CD4-positive, alpha-beta memory T cell (primary cell): Measurements from ENCODE around the gene LEFTY1. TPM values are rescaled to one million over a fixed set of nuclear protein-coding genes. Genes with fewer than 3 reads are reported as not detected.
"Not testable (repeated sequence)": the region's sequence is repeated elsewhere in the genome, so short reads cannot be mapped to it uniquely, and the experiment has no call there.

Source experiments
- CTCF ChIA-PET: fragments of 350-600 bp; sonication (Branson Sonifier 250); formaldehyde crosslinking; loops from one replicate; lab custom pipeline; 2021; ENCODE audit warnings: inconsistent platforms; ENCODE audit not compliant: partially characterized antibody; lab: Charles Lee
- POLR2A ChIA-PET: fragments of 350-600 bp; sonication (Branson Sonifier 250); formaldehyde crosslinking; loops from one replicate; lab custom pipeline; 2021; ENCODE audit not compliant: partially characterized antibody; lab: Charles Lee
- DNase-seq, 5 donors: peaks; one replicate each; pipeline versions ENCODE4 v3.0.0 to v3.0.0-alpha.2; 2020 to 2022; ENCODE audit warnings: mixed read lengths in 1 of 5
- H3K27ac ChIP-seq: one replicate; pipeline ENCODE4 v1.7.0; 2013; ENCODE audit warnings: low read depth, low read length
- H3K27me3 ChIP-seq: 2 replicates; pipeline ENCODE4 v1.7.0; 2013; ENCODE audit warnings: mild to moderate bottlenecking, low read length, moderate library complexity; ENCODE audit not compliant: insufficient read depth
- H3K36me3 ChIP-seq: 2 replicates; pipeline ENCODE4 v1.7.0; 2013; ENCODE audit warnings: mild to moderate bottlenecking, low read length, moderate library complexity; ENCODE audit not compliant: insufficient read depth
- H3K4me1 ChIP-seq: 2 replicates; pipeline ENCODE4 v1.7.0; 2013; ENCODE audit warnings: mild to moderate bottlenecking, low read length, moderate library complexity; ENCODE audit not compliant: insufficient read depth
- H3K4me3 ChIP-seq, 2 donors: one replicate each; pipeline ENCODE4 v1.7.0; 2013; ENCODE audit warnings: low read length in 2 of 2, mild to moderate bottlenecking in 1 of 2
- H3K9me3 ChIP-seq, 2 donors: one replicate each; pipeline ENCODE4 v1.7.0; 2013; ENCODE audit warnings: low read length in 2 of 2, control low read depth in 1 of 2; ENCODE audit not compliant: control insufficient read depth in 1 of 2
- H3K27ac Mint-ChIP-seq, 7 donors: one replicate each; pipeline ENCODE4 v1.8.0; 2020 to 2021; ENCODE audit warnings: mixed read lengths in 7 of 7, mild to moderate bottlenecking in 6 of 7, inconsistent platforms in 3 of 7, moderate library complexity in 3 of 7
- H3K27me3 Mint-ChIP-seq, 2 donors: one replicate each; pipeline ENCODE4 v1.8.0; 2020 to 2021; ENCODE audit warnings: mixed read lengths in 2 of 2
- H3K36me3 Mint-ChIP-seq, 2 donors: one replicate each; pipeline ENCODE4 v1.8.0; 2020 to 2021; ENCODE audit warnings: mixed read lengths in 2 of 2, inconsistent platforms in 1 of 2, mild to moderate bottlenecking in 1 of 2
- H3K4me1 Mint-ChIP-seq, 4 donors: one replicate each; pipeline ENCODE4 v1.8.0; 2020 to 2021; ENCODE audit warnings: mixed read lengths in 4 of 4, mild to moderate bottlenecking in 1 of 4
- H3K4me3 Mint-ChIP-seq, 8 donors: one replicate each; pipeline ENCODE4 v1.8.0; 2020 to 2021; ENCODE audit warnings: mixed read lengths in 8 of 8, mild to moderate bottlenecking in 7 of 8, moderate library complexity in 6 of 8, inconsistent platforms in 3 of 8
- H3K9me3 Mint-ChIP-seq, 8 donors: one replicate each; pipeline ENCODE4 v1.8.0; 2020 to 2021; ENCODE audit warnings: mixed read lengths in 8 of 8, mild to moderate bottlenecking in 5 of 8, inconsistent platforms in 3 of 8, moderate library complexity in 1 of 8
- intact Hi-C: fragments of 100-400 bp; cut with micrococcal nuclease; formaldehyde crosslinking; loops from one replicate; pipeline ENCODE4 v1.15.1; 2023
- polyA plus RNA-seq, 2 donors: library from polyadenylated mRNA; unstranded; fragments of 300-500 nt; fragmentation: Illumina TruSeq; gene quantifications; one replicate each; pipeline ENCODE4 v1.2.3, GENCODE V29; 2021
- total RNA-seq, 2 experiments: library from RNA; stranded (reverse); gene quantifications; one replicate each; pipeline ENCODE4 v1.2.3, GENCODE V29; 2021

The LEFTY1 gene
- total and polyA plus RNA-seq, 4 experiments from 2014 or later, result 0.55 to 0.75 TPM; not detected in 2

- DNase-seq, result no peak
- POLR2A ChIA-PET, result interaction anchor here (0.6 to 22.5 kb wide), 5 partner anchors 7 to 113 kb away, joined by 3 to 730 read pairs (median 8); partner anchors contain the start of genes SDE2, SRP9 and TMEM63A
- intact Hi-C loops, result no loop called here
- Histone ChIP-seq H3K4me1 (peaks cover 11% of the 10 kb centered on the region), H3K9me3 (no peaks in the 10 kb centered on the region), H3K27me3 (no peaks in the 10 kb centered on the region), H3K36me3 (no peaks in the 10 kb centered on the region), H3K27ac (no peak overlapping the region), H3K4me3 (no peak overlapping the region)
- CTCF ChIA-PET, result interaction anchor here (3.9 kb wide), 1 partner anchor 8 kb away, joined by 16 read pairs; the partner anchor contains the start of gene TMEM63A
- Mint-ChIP-seq H3K4me1 (peaks cover 4 to 27% (median 14%) of the 10 kb centered on the region in 4 donors), H3K9me3 (no peaks in the 10 kb centered on the region), H3K4me3 (no peak overlapping the region), H3K36me3 (no peaks in the 10 kb centered on the region), H3K27ac (peak overlapping the region in 2 of 7 donors; percentile 57 to 68), H3K27me3 (no peaks in the 10 kb centered on the region)
These were observed 1.6 kb upstream of the LEFTY1 start for GRCh38 chr1:225890346-225891228.

DNA sequence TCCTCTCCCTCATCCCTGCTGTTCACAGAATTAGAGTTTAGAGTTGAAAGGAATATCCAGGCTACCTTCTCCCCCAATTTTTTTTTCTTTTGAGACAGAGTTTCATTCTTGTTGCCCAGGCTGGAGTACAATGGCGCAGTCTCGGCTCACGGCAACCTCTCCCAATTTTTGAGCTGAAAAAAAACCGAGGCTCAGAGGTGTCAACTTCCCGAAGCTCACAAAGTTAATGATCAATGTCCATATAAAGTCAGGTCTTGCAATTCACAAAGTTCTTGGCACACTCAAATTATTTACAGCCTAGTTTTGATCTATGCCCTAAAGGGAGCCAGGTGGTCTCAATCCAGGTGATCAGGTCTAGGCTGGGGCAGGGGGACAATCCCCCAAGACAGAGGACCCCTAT, 797 bp upstream of the LEFTY1 start:
- no peak for DNase-seq
- Histone ChIP-seq H3K27ac (no peak overlapping the region), H3K36me3 (no peaks in the 10 kb centered on the region), H3K4me1 (peaks cover 10% of the 10 kb centered on the region), H3K27me3 (no peaks in the 10 kb centered on the region), H3K9me3 (no peaks in the 10 kb centered on the region), H3K4me3 (no peak overlapping the region)
- Mint-ChIP-seq H3K27ac (no peak overlapping the region), H3K36me3 (no peaks in the 10 kb centered on the region), H3K27me3 (no peaks in the 10 kb centered on the region), H3K9me3 (no peaks in the 10 kb centered on the region), H3K4me1 (peaks cover 4 to 25% (median 14%) of the 10 kb centered on the region in 4 donors), H3K4me3 (no peak overlapping the region)
- ChIA-PET POLR2A (interaction anchor here (0.9 to 22.5 kb wide), 4 partner anchors 8 to 110 kb away, joined by 3 to 730 read pairs (median 16); partner anchors contain the start of genes SDE2 and TMEM63A), CTCF (interaction anchor here (1.0 to 3.9 kb wide), 2 partner anchors 7 to 24 kb away, joined by 3 to 16 read pairs; partner anchors contain the start of gene TMEM63A)
- intact Hi-C loops, result no loop called here

DNA sequence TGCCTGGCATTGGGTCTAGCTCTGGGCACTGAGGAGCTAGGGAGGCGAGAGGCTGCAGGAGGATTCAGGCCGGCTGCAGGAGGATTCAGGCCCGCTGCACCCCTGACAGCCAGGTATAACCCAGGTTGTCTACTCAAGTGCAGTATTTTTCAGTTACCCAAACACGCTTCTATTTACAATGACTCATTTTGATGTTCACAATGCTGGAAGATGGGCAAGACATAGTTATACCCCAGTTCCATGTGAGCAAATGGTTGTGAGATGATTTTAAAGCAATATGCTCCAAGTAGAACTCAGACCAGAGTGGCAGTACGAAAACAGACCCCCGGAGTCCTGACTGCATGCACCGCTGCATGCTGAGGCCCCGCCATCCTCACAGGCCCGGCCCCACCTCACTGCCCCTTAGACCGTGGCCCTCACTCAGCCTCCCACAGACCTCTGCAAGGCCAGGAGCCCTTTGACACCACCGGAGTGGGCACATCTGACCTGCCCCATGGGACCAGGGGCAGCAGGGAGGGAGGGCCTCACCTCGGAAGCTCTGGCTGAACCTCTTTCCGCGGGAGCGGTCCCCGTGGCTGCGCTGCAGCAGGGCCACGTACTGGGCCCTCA, 553 bp downstream of the LEFTY1 start:
- Mint-ChIP-seq H3K27ac (peak overlapping the region in 3 of 7 donors; percentile 12 to 55 (median 29)), H3K4me3 (no peak overlapping the region)

GRCh38 chr1:225887554-225888288, 1.2 kb downstream of the LEFTY1 start:
- CTCF ChIA-PET, result interaction anchor here (1.2 to 13.2 kb wide), 2 partner anchors 16 to 110 kb away, joined by 3 to 294 read pairs; partner anchors contain the start of gene SRP9
- H3K9me3 ChIP-seq, DNase-seq, H3K4me3 Mint-ChIP-seq, H3K27me3 ChIP-seq, H3K27ac ChIP-seq, intact Hi-C loops, H3K27me3 Mint-ChIP-seq, H3K4me3 ChIP-seq, H3K36me3 Mint-ChIP-seq, H3K9me3 Mint-ChIP-seq, H3K36me3 ChIP-seq: not testable (repeated sequence)
- H3K4me1 ChIP-seq, result peaks cover 19% of the 10 kb centered on the region
- peak overlapping the region in 3 of 7 donors; percentile 12 to 55 (median 29) for H3K27ac Mint-ChIP-seq
- POLR2A ChIA-PET, result interaction anchor here (3.4 to 17.9 kb wide), 2 partner anchors 10 to 13 kb away, joined by 26 to 730 read pairs; no protein-coding TSS in a partner anchor
- H3K4me1 Mint-ChIP-seq, result peaks cover 7 to 26% (median 18%) of the 10 kb centered on the region in 4 donors

More for the DNA sequence above, 553 bp downstream of the LEFTY1 start:
- no peaks in the 10 kb centered on the region for H3K36me3 Mint-ChIP-seq
- H3K4me1 ChIP-seq, result peaks cover 16% of the 10 kb centered on the region
- CTCF ChIA-PET, result no interaction called here
- intact Hi-C loops, result no loop called here
- H3K27ac ChIP-seq, result no peak overlapping the region
- no peak overlapping the region for H3K4me3 ChIP-seq
- DNase-seq, result no peak
- no peaks in the 10 kb centered on the region for H3K9me3 ChIP-seq
- POLR2A ChIA-PET, result interaction anchor here (3.4 kb wide), 1 partner anchor 10 kb away, joined by 26 read pairs; no protein-coding TSS in a partner anchor
- no peaks in the 10 kb centered on the region for H3K36me3 ChIP-seq
- H3K27me3 Mint-ChIP-seq, result no peaks in the 10 kb centered on the region
- H3K9me3 Mint-ChIP-seq, result no peaks in the 10 kb centered on the region
- H3K4me1 Mint-ChIP-seq, result peaks cover 7 to 22% (median 16%) of the 10 kb centered on the region in 4 donors
- H3K27me3 ChIP-seq, result no peaks in the 10 kb centered on the region

GRCh38 chr1:225887030-225887314, 2.0 kb downstream of the LEFTY1 start:
- Mint-ChIP-seq H3K36me3 (peaks cover 0 to 3% of the 10 kb centered on the region in 2 donors), H3K27ac (peak overlapping the region in 1 of 7 donors; percentile 29)
- POLR2A ChIA-PET, result interaction anchor here (17.9 kb wide), 1 partner anchor 14 kb away, joined by 730 read pairs; no protein-coding TSS in a partner anchor

GRCh38 chr1:225886159-225887029, 2.6 kb downstream of the LEFTY1 start:
- intact Hi-C loops, result no loop called here
- Mint-ChIP-seq H3K36me3 (peaks cover 0 to 4% of the 10 kb centered on the region in 2 donors), H3K4me3 (no peak overlapping the region)

More at GRCh38 chr1:225887030-225887314, 2.0 kb downstream of the LEFTY1 start:
- Mint-ChIP-seq H3K4me1 (peaks cover 7 to 26% (median 18%) of the 10 kb centered on the region in 4 donors), H3K9me3 (no peaks in the 10 kb centered on the region), H3K4me3 (no peak overlapping the region), H3K27me3 (no peaks in the 10 kb centered on the region)
- Histone ChIP-seq H3K9me3 (no peaks in the 10 kb centered on the region), H3K27ac (no peak overlapping the region), H3K27me3 (no peaks in the 10 kb centered on the region), H3K36me3 (no peaks in the 10 kb centered on the region), H3K4me1 (peaks cover 19% of the 10 kb centered on the region), H3K4me3 (no peak overlapping the region)
- intact Hi-C loops, result no loop called here
- CTCF ChIA-PET, result interaction anchor here (1.2 to 13.2 kb wide), 2 partner anchors 16 to 109 kb away, joined by 3 to 294 read pairs; partner anchors contain the start of gene SRP9
- DNase-seq, result no peak

More at GRCh38 chr1:225886159-225887029, 2.6 kb downstream of the LEFTY1 start:
- Mint-ChIP-seq H3K4me1 (peaks cover 7 to 26% (median 16%) of the 10 kb centered on the region in 4 donors), H3K9me3 (no peaks in the 10 kb centered on the region), H3K27ac (no peak overlapping the region), H3K27me3 (no peaks in the 10 kb centered on the region)
- no peaks in the 10 kb centered on the region for H3K36me3 ChIP-seq
- ChIA-PET CTCF (interaction anchor here (1.2 to 13.2 kb wide), 2 partner anchors 17 to 109 kb away, joined by 3 to 294 read pairs; partner anchors contain the start of gene SRP9), POLR2A (interaction anchor here (0.9 to 17.9 kb wide), 2 partner anchors 9 to 15 kb away, joined by 3 to 730 read pairs; no protein-coding TSS in a partner anchor)
- no peak overlapping the region for H3K27ac ChIP-seq
- H3K4me3 ChIP-seq, result no peak overlapping the region
- H3K9me3 ChIP-seq, result no peaks in the 10 kb centered on the region
- no peak for DNase-seq
- H3K27me3 ChIP-seq, result no peaks in the 10 kb centered on the region
- peaks cover 18% of the 10 kb centered on the region for H3K4me1 ChIP-seq
